Neural progenitor cell (in vitro differentiated cells): Measurements from ENCODE around the gene GPR37L1.

Experiments
- CTCF ChIP-seq: fragments of 200-600 bp; sonication (generic); IDR thresholded peaks from 2 replicates; pipeline ENCODE4 v1.5.1; 2017; ENCODE audit warnings: antibody characterized with exemption, mild to moderate bottlenecking
- EZH2 ChIP-seq: fragments of 200-600 bp; sonication (generic); IDR thresholded peaks from 2 replicates; pipeline ENCODE4 v1.6.1; 2017; ENCODE audit warnings: antibody characterized with exemption, mild to moderate bottlenecking, moderate library complexity
- EZH2phosphoT487 ChIP-seq: fragments of 200-600 bp; sonication (generic); IDR thresholded peaks from 2 replicates; pipeline ENCODE4 v1.6.1; 2017; ENCODE audit warnings: antibody characterized with exemption

GRCh38 chr1:202073206-202073605 lies 49.5 kb upstream of the GPR37L1 start:
- TF ChIP-seq CTCF: no peak
- no peak for TF ChIP-seq EZH2
- no peak for TF ChIP-seq EZH2phosphoT487
